Eye (tissue), 1 donor: Measurements from ENCODE around the gene TKT.
A peak's percentile ranks its signal among the peaks of the same experiment; 100 is the strongest.

ENCODE experiments used
- DNase-seq: peaks from one replicate; pipeline ENCODE4 v3.0.0-alpha.2; 2015

Gene TKT

DNA sequence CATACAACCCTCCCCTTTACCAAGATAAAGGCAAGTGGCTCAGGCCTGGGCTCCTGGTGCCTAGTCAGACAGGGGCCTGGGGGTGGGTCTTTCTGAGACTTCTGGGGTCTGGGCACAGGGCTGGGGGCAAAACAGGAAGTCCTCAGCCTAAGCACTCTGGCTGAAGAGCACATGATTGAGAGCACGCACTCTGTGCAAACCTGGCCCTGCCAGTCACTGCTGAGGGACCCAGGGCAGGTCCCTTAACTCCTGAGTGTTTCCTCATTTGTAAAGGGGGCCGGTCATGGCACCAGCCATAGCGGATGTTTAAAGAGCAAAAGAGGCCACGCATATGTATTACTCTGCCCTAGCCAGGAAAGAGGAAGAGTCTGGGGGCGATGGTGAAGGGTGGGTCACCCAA, 16.0 kb downstream of the TKT start:
- DNase-seq: no peak

DNA sequence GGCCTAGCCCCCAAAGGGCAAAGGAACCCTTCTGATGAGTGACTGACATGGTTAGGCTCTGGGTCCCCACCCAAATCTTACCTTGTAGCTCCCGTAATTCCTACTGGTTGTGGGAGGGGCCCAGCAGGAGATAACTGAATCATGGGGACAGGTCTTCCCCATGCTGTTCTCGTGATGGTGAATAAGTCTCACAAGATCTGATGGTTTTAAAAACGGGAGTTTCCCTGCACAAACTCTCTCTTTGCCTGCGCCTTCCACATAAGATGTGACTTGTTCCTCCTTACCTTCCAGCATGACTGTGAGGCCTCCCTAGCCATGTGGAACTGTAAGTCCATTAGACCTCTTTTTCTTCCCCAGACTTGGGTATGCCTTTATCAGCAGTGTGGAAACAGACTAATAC, 16.9 kb downstream of the TKT start:
- no peak for DNase-seq

DNA sequence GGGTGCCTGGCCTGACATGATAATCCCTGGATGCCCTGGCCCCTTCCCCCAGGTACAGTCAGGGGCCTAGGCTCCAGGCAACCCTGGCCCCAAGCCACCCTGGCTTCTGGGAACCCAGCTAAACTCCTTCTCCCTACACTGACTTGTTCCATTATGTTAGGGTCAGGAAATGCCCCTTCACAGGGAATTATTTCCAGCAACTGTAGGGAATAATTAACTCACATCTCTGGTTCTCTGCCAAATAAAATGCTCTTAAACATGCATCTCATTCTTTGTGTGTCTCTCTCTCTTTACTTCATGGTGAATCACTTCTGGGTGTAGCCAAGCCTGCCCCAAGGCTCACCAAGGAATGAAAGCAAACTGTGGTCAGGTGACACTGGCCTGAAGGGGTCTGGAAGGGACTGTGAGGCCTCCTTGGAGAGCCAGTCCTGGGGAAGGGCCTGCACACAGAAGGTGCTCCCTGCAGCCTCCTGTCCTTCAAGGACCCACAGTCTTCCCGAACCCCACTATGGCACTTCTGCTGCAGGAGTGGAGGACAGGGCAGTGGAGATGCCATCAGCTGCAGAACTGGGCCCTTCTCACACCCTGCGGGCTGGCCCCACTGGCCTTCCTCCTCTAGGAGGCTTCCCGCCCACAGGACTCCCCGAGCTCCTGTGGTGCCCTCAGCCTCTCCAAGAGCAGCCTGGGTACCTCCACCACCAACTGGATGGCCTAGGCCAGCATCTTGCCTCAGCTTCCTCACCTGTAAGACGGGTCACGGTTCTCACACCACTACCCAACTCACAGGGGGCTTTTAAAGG, 17.6 kb downstream of the TKT start:
- peak; percentile 68 for DNase-seq

DNA sequence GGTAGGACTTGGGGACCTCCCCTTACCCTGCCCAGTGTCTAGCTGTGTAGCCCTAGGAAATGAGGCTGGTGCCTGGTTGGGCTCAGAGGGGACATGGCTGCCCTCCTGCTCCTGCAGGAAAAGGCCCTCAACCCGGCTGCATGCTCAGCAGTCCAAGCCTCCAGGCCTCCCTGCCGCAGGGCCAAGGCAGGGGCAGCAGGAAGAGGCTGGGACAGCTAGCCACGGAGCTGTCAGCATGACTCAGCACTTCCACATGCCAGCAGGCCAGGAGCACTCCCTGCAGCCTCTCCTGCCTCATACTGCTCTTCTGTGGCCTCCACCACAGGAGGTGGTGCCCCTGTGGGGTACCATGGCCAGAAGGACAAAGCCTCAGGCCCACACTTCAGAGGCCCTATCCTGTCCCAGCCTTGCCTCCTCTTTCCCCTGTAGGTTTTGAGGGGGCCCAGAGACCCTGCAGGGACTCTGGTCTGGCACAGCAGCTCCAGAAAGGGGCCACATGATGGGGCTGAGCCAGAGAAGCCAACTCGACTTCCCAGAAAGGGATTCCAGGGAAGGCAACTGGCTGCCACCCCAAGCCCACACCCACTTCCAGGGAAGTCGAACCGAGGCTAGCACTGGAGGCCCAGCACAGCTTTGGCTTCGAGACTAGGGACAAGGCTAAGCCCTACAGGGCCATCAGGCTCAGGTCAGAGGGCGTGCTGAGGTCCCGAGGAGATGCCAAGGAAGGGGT, 19.5 kb downstream of the TKT start:
- no peak for DNase-seq

- no peak for DNase-seq
These were observed 20.3 kb downstream of the TKT start for GRCh38 chr3:53235545-53235944.

GRCh38 chr3:53234841-53235232, 21.0 kb downstream of the TKT start:
- DNase-seq: no peak

DNA sequence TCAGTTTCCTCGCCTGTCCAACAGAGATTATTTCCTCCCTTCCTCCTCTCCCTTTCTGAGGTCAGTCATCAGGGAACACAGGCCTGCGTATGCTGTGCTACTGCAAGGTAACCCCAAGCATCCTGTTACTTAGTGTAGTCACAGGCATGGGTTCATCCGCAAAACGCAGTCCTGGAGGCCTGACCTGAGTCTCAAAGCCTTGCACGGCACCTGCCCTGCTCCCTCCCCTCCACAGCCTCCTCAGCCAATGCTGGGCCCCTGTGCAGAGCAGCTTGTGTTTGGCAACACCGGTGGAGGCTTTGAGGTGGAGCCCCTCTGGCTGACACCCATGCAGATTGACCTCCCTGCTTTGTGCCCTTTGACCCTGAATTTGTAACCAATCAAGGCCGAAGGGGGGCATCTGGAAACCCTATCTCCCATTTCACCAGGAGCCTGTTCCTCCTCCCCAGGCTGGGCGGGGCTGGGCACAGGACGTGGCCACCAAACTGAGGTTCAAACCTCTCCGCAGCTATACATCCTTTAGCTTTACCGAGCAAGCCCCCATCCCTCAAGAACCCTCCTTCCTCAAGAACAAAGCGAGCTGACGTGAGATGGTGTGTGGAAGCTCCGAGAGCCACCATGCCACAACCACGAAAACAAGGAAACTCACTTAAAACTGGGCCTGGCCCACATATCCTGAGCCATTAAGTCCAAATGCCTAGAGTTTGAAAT, 21.5 kb downstream of the TKT start:
- DNase-seq: no peak

DNA sequence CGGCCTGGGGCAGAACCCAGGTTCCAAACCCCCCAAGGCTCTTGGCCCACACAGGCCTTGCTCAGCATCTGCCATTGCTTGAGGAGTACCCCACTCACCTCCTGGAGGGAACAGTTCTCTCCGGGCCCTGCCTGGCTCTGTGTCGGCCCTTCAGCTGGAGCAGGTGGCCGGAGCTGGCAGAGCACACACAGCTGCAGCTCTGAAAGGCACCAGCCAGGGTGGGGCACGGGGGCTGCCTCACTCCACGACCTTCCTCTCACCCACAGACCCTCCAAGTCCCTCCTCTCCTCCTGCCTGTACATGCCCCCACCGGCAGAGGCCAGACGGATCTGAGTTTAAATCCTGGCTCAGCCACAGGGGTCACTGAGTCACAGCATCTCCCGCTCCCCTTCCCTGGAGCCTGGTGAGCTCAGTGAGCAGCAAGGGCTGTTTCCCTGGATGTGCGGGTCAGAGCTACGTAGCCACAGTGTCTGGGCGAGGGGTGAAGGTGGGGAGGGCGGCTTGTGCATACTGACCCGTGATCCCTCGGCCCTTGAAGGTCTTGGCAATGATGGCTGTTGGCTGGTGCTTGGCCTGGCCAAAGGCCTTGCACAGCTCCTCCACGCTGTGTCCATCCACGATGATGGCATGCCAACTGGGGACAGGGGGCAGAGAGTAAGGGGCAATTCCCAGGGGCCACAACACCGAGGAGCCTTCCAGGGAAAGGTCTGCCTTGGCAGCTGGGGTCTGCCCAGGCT, 23.0 kb downstream of the TKT start:
- no peak for DNase-seq

- no peak for DNase-seq
These were observed 24.0 kb downstream of the TKT start for GRCh38 chr3:53231532-53232511.

DNA sequence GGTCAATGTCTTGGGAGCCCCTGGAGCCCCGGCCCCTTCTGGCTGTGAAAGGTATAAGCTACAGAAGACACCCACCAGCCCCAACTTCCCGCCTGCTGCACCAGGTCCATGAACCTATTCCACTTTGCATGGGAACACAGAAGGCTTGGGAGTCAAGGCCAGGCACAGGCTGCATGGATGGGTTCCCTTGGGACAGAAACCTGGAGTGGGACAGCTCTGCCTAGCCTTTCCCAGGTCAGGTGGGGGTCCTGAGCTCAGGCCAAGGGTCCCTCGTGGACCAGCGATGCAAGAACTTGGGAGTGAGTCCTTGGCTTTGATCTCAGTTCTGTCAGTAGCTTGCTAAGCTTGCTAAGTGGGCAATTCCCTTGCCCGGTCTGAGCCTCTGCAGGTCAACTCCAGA, 25.0 kb downstream of the TKT start:
- DNase-seq: no peak

DNA sequence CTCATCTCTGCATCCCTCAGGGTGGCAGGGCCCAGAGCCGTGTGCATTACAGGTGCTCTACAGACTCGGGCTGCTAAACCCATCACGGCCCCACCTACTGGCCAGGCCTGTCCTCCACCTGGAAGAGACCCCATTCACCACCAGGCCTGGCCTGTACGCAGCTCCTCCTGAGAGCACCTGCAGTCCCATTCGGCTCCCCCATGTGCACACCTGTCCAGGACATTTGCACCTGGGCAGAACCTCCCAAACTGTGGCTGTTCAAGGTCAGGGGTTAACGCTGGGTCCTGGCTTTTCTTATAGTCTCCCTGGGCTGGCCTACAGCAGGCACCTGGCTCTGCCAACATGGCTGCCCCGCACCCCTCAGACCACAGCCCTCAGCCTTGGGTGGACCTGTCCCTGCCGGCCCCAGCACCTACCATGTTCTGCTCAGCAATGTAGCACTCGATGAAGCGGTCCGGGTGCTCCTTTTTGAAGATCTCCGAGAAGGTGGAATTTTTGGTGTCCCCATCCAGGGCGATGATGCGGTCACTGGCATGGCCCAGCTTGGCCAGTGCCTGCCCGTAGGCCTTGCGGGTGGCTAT, 25.7 kb downstream of the TKT start:
- no peak for DNase-seq

DNA sequence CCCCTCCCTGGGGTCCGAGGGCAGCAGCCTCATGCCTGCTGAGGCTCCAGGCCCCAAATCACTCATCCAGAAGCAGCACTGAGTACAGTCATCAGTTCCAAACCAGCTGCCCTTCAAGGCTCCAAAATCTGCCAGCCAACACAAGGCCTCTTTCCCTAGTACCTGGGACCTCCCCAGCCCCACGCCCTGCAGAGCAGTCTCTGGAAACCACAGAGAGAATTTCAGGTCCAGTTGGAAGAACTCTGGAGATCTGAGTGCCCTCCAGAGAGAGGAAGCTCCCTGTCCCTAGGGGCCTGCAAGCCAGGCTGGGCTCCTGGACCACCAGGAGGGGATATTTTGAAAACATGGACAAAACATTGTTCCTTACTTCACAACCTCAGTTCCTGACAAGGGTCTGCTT, 26.2 kb downstream of the TKT start:
- DNase-seq: no peak

- no peak for DNase-seq
These were observed 26.7 kb downstream of the TKT start for GRCh38 chr3:53229171-53229570.

- no peak for DNase-seq
These were observed 27.6 kb downstream of the TKT start for GRCh38 chr3:53227993-53228885.

- no peak for DNase-seq
These were observed 28.9 kb downstream of the TKT start for GRCh38 chr3:53226841-53227407.

GRCh38 chr3:53226142-53226840, 29.5 kb downstream of the TKT start:
- no peak for DNase-seq

- DNase-seq: no peak
These were observed 30.2 kb downstream of the TKT start for GRCh38 chr3:53225651-53226050.

GRCh38 chr3:53225181-53225580, 30.6 kb downstream of the TKT start:
- no peak for DNase-seq

GRCh38 chr3:53224536-53224935, 31.3 kb downstream of the TKT start:
- DNase-seq: no peak
